ENCODE data around the gene DPPA4. TPM values are rescaled to one million over a fixed set of nuclear protein-coding genes. Genes with fewer than 3 reads are reported as not detected.

Gene DPPA4
- total RNA-seq, 2 donors from 2014 or later = 132 to 284 TPM

GRCh38 chr3:109339197-109339596, 1.9 kb upstream of the DPPA4 start:
- Histone ChIP-seq H3K4me1 (ENCODE audit: control insufficient read depth, insufficient read depth, low read length) (no peaks in the 10 kb centered on the region), H3K27ac (ENCODE audit: low read depth, low read length) (no peak overlapping the region), H3K27me3 (ENCODE audit: control insufficient read depth, insufficient read depth, low read length, poor library complexity, severe bottlenecking) (no peaks in the 10 kb centered on the region), H3K36me3 (ENCODE audit: control insufficient read depth, insufficient read depth, low read length) (no peaks in the 10 kb centered on the region), H3K4me3 (ENCODE audit: low read length) (no peak overlapping the region), H3K9ac (ENCODE audit: extremely low read depth, low read length, poor library complexity, severe bottlenecking) (no peak overlapping the region), H3K9me3 (ENCODE audit: control insufficient read depth, low read length) (no peaks in the 10 kb centered on the region)
- H3K36me3 Mint-ChIP-seq (ENCODE audit: low read depth) = peaks cover 19% of the 10 kb centered on the region
- no peaks in the 10 kb centered on the region for H3K27me3 Mint-ChIP-seq (ENCODE audit: insufficient read depth)
- DNase-seq = no peak
- H3K4me3 Mint-ChIP-seq = peak overlapping the region; percentile 92
- H3K27ac Mint-ChIP-seq = peak overlapping the region; percentile 88
- peaks cover 23% of the 10 kb centered on the region for H3K4me1 Mint-ChIP-seq
- H3K9me3 Mint-ChIP-seq = no peaks in the 10 kb centered on the region
- 76 to 100% methylated on average over 1 to 3 of the region's 3 CpGs for WGBS, 2 experiments (ENCODE audit: insufficient coverage in 1 of 2, insufficient read length in 1 of 2)
- TF ChIP-seq, protein P1, sequence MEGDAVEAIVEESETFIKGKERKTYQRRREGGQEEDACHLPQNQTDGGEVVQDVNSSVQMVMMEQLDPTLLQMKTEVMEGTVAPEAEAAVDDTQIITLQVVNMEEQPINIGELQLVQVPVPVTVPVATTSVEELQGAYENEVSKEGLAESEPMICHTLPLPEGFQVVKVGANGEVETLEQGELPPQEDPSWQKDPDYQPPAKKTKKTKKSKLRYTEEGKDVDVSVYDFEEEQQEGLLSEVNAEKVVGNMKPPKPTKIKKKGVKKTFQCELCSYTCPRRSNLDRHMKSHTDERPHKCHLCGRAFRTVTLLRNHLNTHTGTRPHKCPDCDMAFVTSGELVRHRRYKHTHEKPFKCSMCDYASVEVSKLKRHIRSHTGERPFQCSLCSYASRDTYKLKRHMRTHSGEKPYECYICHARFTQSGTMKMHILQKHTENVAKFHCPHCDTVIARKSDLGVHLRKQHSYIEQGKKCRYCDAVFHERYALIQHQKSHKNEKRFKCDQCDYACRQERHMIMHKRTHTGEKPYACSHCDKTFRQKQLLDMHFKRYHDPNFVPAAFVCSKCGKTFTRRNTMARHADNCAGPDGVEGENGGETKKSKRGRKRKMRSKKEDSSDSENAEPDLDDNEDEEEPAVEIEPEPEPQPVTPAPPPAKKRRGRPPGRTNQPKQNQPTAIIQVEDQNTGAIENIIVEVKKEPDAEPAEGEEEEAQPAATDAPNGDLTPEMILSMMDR (conservative IDR thresholded peaks at IDR 0.05) = no peak

DNA sequence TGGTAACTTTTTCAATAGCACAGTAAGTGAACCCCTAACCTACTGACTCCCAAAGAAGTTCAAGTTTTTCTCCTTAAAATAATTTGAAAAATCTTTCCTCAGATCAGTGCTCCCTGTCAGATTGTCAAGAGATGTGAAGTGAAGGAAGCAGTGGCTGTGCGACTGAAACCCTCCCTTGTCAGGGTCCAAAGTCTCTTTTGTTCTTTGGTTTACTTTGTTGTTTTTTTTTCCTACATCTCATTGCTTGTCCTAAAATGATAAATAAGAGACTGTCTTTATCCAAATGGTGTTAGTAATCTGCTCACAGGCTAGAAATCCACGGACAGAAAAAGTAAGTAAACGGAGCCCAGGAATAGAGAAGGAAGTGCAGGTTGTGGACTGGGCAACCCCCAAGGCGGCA, 976 bp upstream of the DPPA4 start:
- Histone ChIP-seq H3K27ac (ENCODE audit: low read depth, low read length) (no peak overlapping the region), H3K36me3 (ENCODE audit: control insufficient read depth, insufficient read depth, low read length) (peaks cover 9% of the 10 kb centered on the region), H3K27me3 (ENCODE audit: control insufficient read depth, insufficient read depth, low read length, poor library complexity, severe bottlenecking) (no peaks in the 10 kb centered on the region), H3K9me3 (ENCODE audit: control insufficient read depth, low read length) (no peaks in the 10 kb centered on the region), H3K9ac (ENCODE audit: extremely low read depth, low read length, poor library complexity, severe bottlenecking) (no peak overlapping the region), H3K4me3 (ENCODE audit: low read length) (peak overlapping the region; percentile 95), H3K4me1 (ENCODE audit: control insufficient read depth, insufficient read depth, low read length) (no peaks in the 10 kb centered on the region)
- Mint-ChIP-seq H3K27me3 (ENCODE audit: insufficient read depth) (no peaks in the 10 kb centered on the region), H3K9me3 (no peaks in the 10 kb centered on the region), H3K27ac (peak overlapping the region; percentile 96), H3K4me3 (peak overlapping the region; percentile 92), H3K4me1 (peaks cover 31% of the 10 kb centered on the region), H3K36me3 (ENCODE audit: low read depth) (peaks cover 27% of the 10 kb centered on the region)
- no peak for DNase-seq
- WGBS, 2 experiments (ENCODE audit: insufficient coverage in 1 of 2, insufficient read length in 1 of 2) = 48 to 71% methylated on average over 3 to 4 of the region's 4 CpGs
- TF ChIP-seq, protein P1 (conservative IDR thresholded peaks at IDR 0.05) = no peak

DNA sequence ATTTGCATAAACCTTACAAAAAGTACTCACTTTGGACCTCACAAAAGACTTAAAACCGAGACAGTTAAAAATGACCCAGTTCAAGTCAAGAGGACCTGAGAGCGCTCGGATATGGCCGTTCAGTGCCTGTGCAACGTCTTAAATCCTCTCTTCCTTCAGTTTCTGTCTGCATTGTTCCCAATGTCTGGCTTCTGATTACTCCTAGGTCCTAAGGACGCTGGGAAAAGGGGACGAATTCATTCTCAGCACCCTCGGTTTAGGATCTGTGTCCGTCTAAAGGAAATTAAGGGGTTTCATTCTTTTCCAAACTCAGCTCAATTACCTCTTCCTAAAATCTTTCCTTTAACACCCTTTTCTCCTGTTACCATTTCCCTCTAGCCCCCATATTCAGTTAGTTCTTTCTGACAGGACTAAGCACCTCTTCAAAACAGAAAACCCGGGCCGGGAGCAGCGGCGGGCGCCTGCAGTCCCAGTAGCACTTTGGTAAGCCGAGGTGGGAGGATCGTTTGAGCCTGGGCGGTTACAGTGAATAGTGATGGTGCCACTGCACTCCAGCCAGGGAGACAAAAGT, 970 bp downstream of the DPPA4 start:
- TF ChIP-seq, protein P1 (conservative IDR thresholded peaks at IDR 0.05) = no peak
- DNase-seq = peak; percentile 74
- H3K4me1 Mint-ChIP-seq = peaks cover 42% of the 10 kb centered on the region
- H3K27ac ChIP-seq (ENCODE audit: low read depth, low read length) = peak overlapping the region; percentile 79
- peaks cover 44% of the 10 kb centered on the region for H3K36me3 Mint-ChIP-seq (ENCODE audit: low read depth)
- peak overlapping the region; percentile 92 for H3K4me3 Mint-ChIP-seq
- peak overlapping the region; percentile 94 for H3K9ac ChIP-seq (ENCODE audit: extremely low read depth, low read length, poor library complexity, severe bottlenecking)
- 0 to 3% methylated on average over 8 to 17 of the region's 17 CpGs for WGBS, 2 experiments (ENCODE audit: insufficient coverage in 1 of 2, insufficient read length in 1 of 2)
- no peaks in the 10 kb centered on the region for H3K27me3 ChIP-seq (ENCODE audit: control insufficient read depth, insufficient read depth, low read length, poor library complexity, severe bottlenecking)
- no peaks in the 10 kb centered on the region for H3K4me1 ChIP-seq (ENCODE audit: control insufficient read depth, insufficient read depth, low read length)
- no peaks in the 10 kb centered on the region for H3K9me3 Mint-ChIP-seq
- H3K27ac Mint-ChIP-seq = peak overlapping the region; percentile 96
- H3K9me3 ChIP-seq (ENCODE audit: control insufficient read depth, low read length) = no peaks in the 10 kb centered on the region
- H3K27me3 Mint-ChIP-seq (ENCODE audit: insufficient read depth) = no peaks in the 10 kb centered on the region
- peak overlapping the region; percentile 95 for H3K4me3 ChIP-seq (ENCODE audit: low read length)
- peaks cover 28% of the 10 kb centered on the region for H3K36me3 ChIP-seq (ENCODE audit: control insufficient read depth, insufficient read depth, low read length)

All from endodermal cell (in vitro differentiated cells).